Testis (tissue), 2 donors: ENCODE data around the gene RERE.

ENCODE experiments used
- POLR2A ChIP-seq: fragments of 450-650 bp; IDR thresholded peaks from one replicate; pipeline ENCODE4 v1.6.1; 2017; ENCODE audit warnings: antibody characterized with exemption, mild to moderate bottlenecking, moderate library complexity
- TF ChIP-seq, protein P1 (sequence below), 3 experiments: fragments of 450-650 bp in 2 of 3; fragments of 200-600 bp in 1 of 3; sonication (generic) in 1 of 3; IDR thresholded peaks; one replicate each; pipeline ENCODE4 v1.5.1; 2016 to 2019; ENCODE audit warnings: antibody characterized with exemption in 3 of 3, mild to moderate bottlenecking in 2 of 3, moderate library complexity in 1 of 3

GRCh38 chr1:8704866-8705506 is 112.5 kb downstream of the RERE start:
- TF ChIP-seq, protein P1, sequence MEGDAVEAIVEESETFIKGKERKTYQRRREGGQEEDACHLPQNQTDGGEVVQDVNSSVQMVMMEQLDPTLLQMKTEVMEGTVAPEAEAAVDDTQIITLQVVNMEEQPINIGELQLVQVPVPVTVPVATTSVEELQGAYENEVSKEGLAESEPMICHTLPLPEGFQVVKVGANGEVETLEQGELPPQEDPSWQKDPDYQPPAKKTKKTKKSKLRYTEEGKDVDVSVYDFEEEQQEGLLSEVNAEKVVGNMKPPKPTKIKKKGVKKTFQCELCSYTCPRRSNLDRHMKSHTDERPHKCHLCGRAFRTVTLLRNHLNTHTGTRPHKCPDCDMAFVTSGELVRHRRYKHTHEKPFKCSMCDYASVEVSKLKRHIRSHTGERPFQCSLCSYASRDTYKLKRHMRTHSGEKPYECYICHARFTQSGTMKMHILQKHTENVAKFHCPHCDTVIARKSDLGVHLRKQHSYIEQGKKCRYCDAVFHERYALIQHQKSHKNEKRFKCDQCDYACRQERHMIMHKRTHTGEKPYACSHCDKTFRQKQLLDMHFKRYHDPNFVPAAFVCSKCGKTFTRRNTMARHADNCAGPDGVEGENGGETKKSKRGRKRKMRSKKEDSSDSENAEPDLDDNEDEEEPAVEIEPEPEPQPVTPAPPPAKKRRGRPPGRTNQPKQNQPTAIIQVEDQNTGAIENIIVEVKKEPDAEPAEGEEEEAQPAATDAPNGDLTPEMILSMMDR (IDR thresholded peaks at IDR 0.05), result no peak
- no peak for TF ChIP-seq POLR2A
